Measurements from ENCODE around the gene CABP2. TPM values are rescaled to one million over a fixed set of nuclear protein-coding genes. Genes with fewer than 3 reads are reported as not detected.

The CABP2 gene
- total RNA-seq, 1 donor from 2014 or later, result not detected

DNA sequence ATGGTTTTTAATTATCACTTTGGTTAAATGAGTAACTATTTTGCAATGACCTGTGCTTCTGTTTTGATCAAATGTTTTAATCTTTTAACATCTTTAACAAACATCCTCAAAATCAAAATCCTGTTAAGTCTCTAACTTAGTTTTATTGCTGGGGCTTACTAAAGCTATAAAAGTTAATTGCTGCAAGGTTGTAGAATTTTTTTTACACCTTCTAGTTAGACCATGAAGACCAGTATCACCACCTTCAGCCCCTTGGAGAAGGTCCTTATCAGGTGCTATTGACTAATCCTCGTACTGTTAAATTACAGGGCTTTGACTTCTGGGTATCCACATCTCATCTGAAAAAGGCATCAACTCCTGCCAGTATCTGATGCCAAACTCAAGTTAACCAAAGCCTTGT lies 12.3 kb upstream of the CABP2 start:
- Mint-ChIP-seq H3K4me3 (no peak overlapping the region), H3K27me3 (ENCODE audit: low read depth) (no peaks in the 10 kb centered on the region), H3K4me1 (no peaks in the 10 kb centered on the region), H3K9me3 (peaks cover 23% of the 10 kb centered on the region), H3K27ac (no peak overlapping the region), H3K36me3 (peaks cover 4% of the 10 kb centered on the region)
- no peak for DNase-seq (ENCODE audit: low spot score in 2 of 2, unreplicated experiment in 2 of 2)
- TF ChIP-seq CTCF (IDR thresholded peaks at IDR 0.05; ENCODE audit: unreplicated experiment), result no peak

DNA sequence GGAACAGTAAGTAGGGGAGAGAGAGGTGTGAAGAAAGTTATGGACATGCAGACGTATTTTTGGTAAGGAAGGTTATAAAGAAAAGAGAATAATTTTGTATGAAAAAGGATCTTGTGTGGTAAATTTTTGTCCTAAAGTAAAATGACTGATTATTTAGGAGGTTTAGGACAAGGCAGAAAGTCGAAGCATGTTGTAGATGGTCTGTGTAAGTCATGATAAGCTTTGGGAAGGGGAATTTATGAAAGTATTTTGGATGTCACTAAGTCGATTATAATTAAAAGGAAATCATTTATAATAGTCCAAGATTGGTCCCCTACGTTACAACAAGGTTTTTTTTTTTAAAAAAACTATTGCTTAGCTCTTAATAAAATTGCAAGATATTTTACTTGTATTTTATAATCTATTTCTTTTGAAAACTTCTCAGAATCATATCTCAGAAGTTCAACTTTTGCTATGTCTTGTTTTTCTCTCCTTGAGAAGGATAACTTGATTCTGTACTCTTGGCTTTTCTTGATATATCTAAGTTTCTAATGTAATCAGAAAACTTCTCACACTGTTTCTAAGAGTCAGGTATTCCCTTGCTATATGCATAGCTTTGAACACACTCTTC lies 10.9 kb upstream of the CABP2 start:
- H3K4me3 Mint-ChIP-seq, result no peak overlapping the region
- H3K27me3 Mint-ChIP-seq (ENCODE audit: low read depth), result peaks cover 2% of the 10 kb centered on the region
- peaks cover 23% of the 10 kb centered on the region for H3K9me3 Mint-ChIP-seq
- H3K27ac Mint-ChIP-seq, result no peak overlapping the region
- no peak for TF ChIP-seq CTCF (IDR thresholded peaks at IDR 0.05; ENCODE audit: unreplicated experiment)
- H3K36me3 Mint-ChIP-seq, result peaks cover 4% of the 10 kb centered on the region
- DNase-seq (ENCODE audit: low spot score in 2 of 2, unreplicated experiment in 2 of 2), result no peak
- no peaks in the 10 kb centered on the region for H3K4me1 Mint-ChIP-seq

DNA sequence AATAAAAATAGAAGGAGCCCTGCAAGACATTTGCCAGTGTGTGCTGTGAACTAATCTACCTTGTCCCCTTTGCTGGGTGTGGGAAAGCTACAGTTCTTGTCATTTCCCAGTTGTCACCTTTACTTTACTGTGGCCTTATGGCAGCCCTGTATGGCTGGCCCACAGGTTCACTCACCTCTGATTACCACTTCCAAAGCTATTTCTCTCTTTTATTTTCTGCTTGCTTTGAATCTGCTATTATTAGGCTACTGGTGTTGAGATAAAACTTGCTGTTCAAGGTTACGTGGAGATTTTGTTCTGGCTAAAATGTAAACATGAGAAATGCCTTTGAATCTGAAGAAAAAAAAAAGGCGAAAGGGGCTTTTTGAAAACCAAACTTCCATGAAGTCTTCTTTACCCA lies 9.6 kb upstream of the CABP2 start:
- Mint-ChIP-seq H3K4me3 (no peak overlapping the region), H3K27me3 (ENCODE audit: low read depth) (peaks cover 3% of the 10 kb centered on the region), H3K4me1 (no peaks in the 10 kb centered on the region), H3K36me3 (peaks cover 4% of the 10 kb centered on the region), H3K9me3 (peaks cover 23% of the 10 kb centered on the region), H3K27ac (no peak overlapping the region)
- DNase-seq (ENCODE audit: low spot score in 2 of 2, unreplicated experiment in 2 of 2), result no peak
- TF ChIP-seq CTCF (IDR thresholded peaks at IDR 0.05; ENCODE audit: unreplicated experiment), result no peak

DNA sequence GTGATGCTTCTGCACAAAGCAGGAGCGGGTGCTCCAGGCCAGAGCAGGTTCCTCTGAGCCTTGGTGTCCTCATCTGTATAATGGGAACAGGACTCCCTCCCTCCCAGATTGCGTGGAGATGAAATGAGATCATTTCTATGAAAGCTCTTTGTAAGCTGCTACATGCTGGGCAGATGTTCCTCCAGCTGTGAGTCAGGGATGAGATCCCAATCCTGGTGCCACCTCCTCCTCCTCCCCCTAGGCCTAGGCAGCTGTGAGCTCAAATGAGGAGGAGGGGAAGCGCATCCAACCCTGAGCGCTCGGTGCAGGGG lies 7.0 kb upstream of the CABP2 start:
- Mint-ChIP-seq H3K9me3 (peaks cover 30% of the 10 kb centered on the region), H3K27me3 (ENCODE audit: low read depth) (peaks cover 7% of the 10 kb centered on the region), H3K36me3 (peaks cover 4% of the 10 kb centered on the region), H3K4me1 (no peaks in the 10 kb centered on the region), H3K27ac (no peak overlapping the region), H3K4me3 (no peak overlapping the region)
- no peak for DNase-seq (ENCODE audit: low spot score in 2 of 2, unreplicated experiment in 2 of 2)
- TF ChIP-seq CTCF (IDR thresholded peaks at IDR 0.05; ENCODE audit: unreplicated experiment), result no peak

DNA sequence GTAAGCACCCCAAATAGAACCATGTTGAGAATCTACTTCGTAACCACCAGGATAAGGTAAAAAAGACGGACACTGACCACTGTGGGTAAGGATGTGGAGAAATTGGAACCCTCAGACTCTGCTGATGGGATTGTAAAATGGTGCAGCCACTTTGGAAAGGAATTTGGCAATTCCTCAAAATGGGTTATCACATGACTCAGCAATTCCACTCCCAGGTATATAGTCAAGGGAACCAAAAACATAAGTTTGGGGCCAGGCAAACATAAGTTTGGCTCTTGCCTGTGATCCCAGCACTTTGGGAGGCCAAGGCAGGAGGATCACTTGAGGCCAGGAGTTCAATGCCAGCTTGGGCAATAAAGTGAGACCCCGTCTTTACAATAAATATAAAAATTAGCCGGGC lies 5.1 kb upstream of the CABP2 start:
- no peaks in the 10 kb centered on the region for H3K36me3 Mint-ChIP-seq
- H3K4me1 Mint-ChIP-seq, result no peaks in the 10 kb centered on the region
- H3K27me3 Mint-ChIP-seq (ENCODE audit: low read depth), result peaks cover 10% of the 10 kb centered on the region
- no peak overlapping the region for H3K4me3 Mint-ChIP-seq
- TF ChIP-seq CTCF (IDR thresholded peaks at IDR 0.05; ENCODE audit: unreplicated experiment), result no peak
- DNase-seq (ENCODE audit: low spot score in 2 of 2, unreplicated experiment in 2 of 2), result no peak
- no peak overlapping the region for H3K27ac Mint-ChIP-seq
- H3K9me3 Mint-ChIP-seq, result peaks cover 20% of the 10 kb centered on the region
